SU-DHL-6 (cell line): ENCODE data around the gene CDKN1A.

Experiments
- CTCF ChIP-seq: fragments of 200-600 bp; sonication (generic); IDR thresholded peaks from one replicate; pipeline ENCODE4 v1.5.1; 2017; ENCODE audit warnings: antibody characterized with exemption, mild to moderate bottlenecking, low read length, moderate library complexity; ENCODE audit not compliant: insufficient read depth, poor library complexity, severe bottlenecking
- EZH2phosphoT487 ChIP-seq: fragments of 200-600 bp; sonication (generic), shearing (Covaris generic); conservative IDR thresholded peaks from 2 replicates; pipeline ENCODE4 v1.6.1; 2018; ENCODE audit warnings: mild to moderate bottlenecking, antibody characterized with exemption, low read length, moderate library complexity, mixed read lengths

GRCh38 chr6:36642913-36643817 lies 35.3 kb upstream of the CDKN1A start:
- TF ChIP-seq CTCF = no peak
- TF ChIP-seq EZH2phosphoT487 = no peak
